GM12872 (cell line): Measurements from ENCODE around the gene PRRC1.

Experiments
- CTCF ChIP-seq: IDR thresholded peaks from 3 replicates; pipeline ENCODE4 v1.5.1; 2011; ENCODE audit warnings: low read depth, mild to moderate bottlenecking, low read length, moderate library complexity; ENCODE audit not compliant: insufficient read depth

Gene PRRC1

GRCh38 chr5:127519527-127519926, 2.1 kb downstream of the PRRC1 start:
- no peak for TF ChIP-seq CTCF

GRCh38 chr5:127521138-127521770, 3.8 kb downstream of the PRRC1 start:
- no peak for TF ChIP-seq CTCF

- TF ChIP-seq CTCF: no peak
Observed at GRCh38 chr5:127525181-127525580, 7.7 kb downstream of the PRRC1 start.

- TF ChIP-seq CTCF: no peak
Observed at GRCh38 chr5:127529904-127530682, 12.7 kb downstream of the PRRC1 start.

- 0 out of 3 replicates have a peak, but pooled peaks have one; percentile 18 for TF ChIP-seq CTCF
Observed at GRCh38 chr5:127536687-127537086, 19.2 kb downstream of the PRRC1 start.

GRCh38 chr5:127549551-127549950, 32.1 kb downstream of the PRRC1 start:
- no peak for TF ChIP-seq CTCF

GRCh38 chr5:127550652-127551409, 33.4 kb downstream of the PRRC1 start:
- TF ChIP-seq CTCF: no peak
